GM18868 (cell line): ENCODE measurements around the gene BTBD7.

ENCODE experiments used
- ATAC-seq: cut with Tn5 transposase; IDR thresholded peaks from one replicate; pipeline ENCODE4 v1.9.1; 2021; ENCODE audit warnings: mild to moderate bottlenecking, moderate library complexity; ENCODE audit not compliant: unreplicated experiment

Gene BTBD7

DNA sequence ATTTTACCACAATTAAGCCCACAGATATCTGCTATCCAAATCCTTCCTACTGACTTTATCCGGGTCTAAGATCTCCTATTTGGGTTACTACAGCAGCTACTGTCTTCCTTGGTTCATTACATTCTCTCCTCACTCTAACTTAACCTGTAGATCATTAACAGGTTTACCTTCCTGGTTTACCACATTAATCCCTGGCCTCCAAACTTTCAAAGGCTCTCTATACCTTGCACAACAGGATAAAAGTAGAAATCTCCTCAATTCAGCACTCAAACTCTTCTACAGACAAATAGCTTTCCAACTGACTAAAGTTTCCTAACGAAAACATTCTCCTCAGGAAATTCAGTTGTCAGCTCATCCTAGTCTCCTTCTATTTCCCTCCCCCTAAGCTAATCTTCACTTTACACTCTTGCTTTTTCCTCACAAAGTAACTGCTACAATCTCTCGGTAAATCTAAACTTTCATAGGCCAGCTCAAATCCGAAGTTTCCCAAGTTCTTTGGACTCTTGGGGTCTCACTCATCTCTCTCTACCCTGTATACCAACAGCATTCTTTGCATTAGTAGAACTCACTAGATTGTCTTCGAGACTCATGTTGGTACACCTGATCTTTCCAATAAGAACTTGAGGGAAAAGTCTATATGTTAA is 2.7 kb downstream of the BTBD7 start:
- no peak for ATAC-seq

GRCh38 chr14:93328546-93328945 is 4.3 kb downstream of the BTBD7 start:
- ATAC-seq, result no peak

DNA sequence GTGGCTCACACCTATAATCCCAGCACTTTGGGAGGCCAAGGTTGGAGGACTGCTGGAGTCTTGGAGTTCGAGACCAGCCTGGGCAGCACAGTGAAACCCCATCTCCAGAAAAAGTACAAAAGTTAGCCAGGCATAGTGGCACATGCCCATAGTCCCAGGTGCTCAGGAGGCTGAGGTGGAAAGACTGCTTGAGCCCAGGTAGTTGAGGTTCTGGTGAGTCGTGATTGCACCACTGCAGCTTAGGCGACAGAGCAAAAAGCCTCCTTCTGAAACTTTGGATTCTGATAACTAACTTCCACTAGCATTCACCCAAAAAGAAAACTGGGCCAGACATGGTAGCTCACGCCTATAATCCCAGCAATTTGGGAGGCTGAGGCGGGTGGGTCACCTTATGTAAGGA is 6.6 kb downstream of the BTBD7 start:
- ATAC-seq, result no peak

DNA sequence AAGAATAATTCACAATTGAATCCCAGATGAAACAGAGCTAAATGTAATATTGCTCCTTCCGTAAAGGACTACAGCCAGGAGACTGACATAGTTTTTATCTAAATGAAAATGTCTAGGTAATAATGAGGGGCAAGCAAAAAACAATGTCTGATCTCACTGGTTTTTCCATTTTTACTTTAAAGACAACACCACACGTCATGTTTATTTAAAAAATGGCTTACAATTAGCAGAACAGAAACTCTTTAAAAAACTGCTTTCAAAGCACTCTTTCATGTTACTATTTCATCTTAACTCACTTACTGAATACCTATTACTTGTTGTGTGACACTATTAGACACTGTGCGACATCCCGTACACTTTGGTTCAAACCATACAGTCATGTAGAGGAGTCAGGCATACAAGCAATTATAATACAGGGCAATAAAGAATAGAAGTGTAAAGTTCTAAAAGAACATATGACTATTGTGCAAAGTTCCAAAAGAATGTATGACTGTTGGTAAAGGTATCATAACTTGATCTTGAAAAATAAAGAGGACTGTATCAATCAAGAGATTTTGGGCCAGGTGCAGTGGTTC is 9.1 kb downstream of the BTBD7 start:
- ATAC-seq, result no peak

GRCh38 chr14:93322929-93323599 is 9.8 kb downstream of the BTBD7 start:
- ATAC-seq, result no peak

GRCh38 chr14:93320489-93320888 is 12.3 kb downstream of the BTBD7 start:
- ATAC-seq, result no peak

DNA sequence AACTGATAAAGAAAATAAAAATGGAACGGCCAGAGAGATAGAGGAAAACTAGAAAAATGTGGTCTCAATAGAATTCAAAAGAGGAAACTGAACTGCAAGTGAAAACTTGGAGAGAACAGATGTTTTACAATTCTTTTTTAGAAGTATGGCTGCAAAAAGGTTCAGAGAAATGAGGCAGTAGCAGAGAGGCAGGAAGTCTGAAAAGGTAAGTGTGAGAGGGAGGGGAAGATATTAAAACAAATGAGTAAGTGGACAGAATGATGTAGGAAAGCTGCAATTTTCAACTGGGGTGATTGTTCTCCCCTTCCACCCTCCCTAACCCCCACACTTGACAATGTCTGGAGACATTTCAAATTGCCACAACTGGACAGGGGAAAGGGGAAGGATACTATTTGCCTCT is 12.9 kb downstream of the BTBD7 start:
- peak; percentile 54 for ATAC-seq

GRCh38 chr14:93319494-93319893 is 13.3 kb downstream of the BTBD7 start:
- ATAC-seq, result peak; percentile 38

GRCh38 chr14:93318927-93319326 is 13.9 kb downstream of the BTBD7 start:
- no peak for ATAC-seq

GRCh38 chr14:93317875-93318807 is 14.7 kb downstream of the BTBD7 start:
- ATAC-seq, result no peak

DNA sequence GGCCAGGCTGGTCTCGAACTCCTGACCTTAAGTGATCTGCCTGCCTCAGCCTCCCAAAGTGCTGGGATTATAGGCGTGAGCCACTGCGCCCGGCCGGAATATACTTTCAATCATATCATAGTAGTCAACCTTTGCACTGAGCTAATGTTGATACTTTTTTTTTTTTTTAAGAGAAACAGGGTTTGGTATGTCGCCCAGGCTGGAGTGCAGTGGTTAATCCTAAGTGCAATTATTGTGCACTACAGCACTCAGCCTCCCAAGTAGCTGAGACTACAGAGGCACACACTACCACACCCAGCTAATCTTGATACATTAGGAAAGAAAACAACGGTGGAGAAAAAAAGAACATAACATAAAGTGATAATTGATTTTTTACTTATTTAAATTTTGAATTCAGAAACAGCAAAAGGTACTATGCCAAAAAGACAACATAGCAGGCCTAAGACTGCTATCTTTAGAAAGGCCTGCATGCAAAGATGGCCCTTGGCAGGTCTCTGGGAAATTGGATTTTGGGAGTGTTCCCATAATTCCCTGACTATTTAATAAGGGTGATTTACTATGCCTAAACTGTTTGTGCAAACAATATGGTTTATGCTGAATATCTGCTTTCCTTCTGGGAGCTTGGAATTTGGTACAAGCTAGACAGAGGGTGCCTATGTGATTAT is 15.5 kb downstream of the BTBD7 start:
- no peak for ATAC-seq

DNA sequence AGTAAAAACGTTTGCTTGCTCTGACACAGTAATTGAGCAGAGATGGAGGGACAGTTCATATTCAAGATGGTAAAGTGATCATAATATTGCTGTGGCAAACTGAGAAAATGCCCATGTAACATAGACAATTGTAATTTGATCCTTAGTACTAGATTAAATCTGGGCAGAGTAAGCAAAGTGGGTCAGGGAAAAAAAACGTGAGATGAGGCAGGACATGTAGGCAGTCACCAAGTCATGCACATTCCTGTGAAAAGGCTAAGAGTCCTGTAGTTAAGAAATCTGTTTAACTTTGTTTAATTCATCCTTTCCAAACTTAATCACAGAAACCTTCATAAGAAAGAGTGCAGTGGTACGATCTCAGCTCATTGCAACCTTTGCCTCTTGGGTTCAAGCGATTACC is 16.1 kb downstream of the BTBD7 start:
- ATAC-seq, result no peak

- no peak for ATAC-seq
Measured at GRCh38 chr14:93315575-93315974, 17.3 kb downstream of the BTBD7 start.

DNA sequence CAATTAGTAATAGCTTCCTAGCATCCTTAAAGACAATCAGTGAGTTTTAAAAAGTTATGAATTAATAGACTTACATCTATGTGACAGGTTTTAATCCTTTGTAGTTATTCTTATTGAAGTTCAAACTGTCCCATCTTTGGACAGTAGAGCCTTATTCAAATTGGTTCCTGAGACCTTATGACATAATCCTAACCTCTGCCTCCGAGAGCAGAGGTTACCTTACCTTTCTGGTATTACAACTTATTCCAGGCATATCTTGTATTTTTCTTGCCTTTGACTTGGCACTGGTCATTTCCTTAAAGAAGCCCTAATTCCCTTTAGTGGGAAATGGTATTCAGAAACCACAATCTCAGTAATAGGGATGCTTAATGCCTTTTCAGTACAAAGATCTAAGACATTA is 21.8 kb downstream of the BTBD7 start:
- no peak for ATAC-seq

DNA sequence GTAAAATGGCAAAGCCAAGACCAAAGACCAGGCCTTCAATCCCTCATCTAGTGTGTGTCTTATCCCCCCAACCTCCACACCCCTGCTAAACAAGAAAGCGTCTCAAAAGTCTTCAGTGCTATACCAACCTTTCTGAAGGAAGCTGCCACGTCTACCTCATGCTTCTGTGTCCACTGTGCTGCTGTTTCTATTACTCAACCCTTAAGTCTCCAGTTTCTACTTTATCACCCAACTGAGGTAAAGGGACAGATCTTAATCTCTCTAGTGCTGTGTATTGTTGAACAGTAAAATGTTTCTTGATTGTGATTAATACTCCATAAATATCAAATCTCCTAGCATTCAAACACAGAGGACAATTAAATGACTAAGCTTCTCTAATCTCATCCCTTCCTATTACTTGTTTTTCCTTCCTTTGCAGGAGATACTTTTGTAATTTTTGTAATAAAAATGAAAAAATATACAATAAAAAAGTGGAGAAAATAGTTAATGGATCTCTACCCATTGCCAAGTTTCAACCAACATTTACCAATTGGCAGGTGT is 23.3 kb downstream of the BTBD7 start:
- no peak for ATAC-seq

GRCh38 chr14:93308686-93309345 is 24.0 kb downstream of the BTBD7 start:
- ATAC-seq, result no peak

- no peak for ATAC-seq
Measured at GRCh38 chr14:93306812-93307211, 26.0 kb downstream of the BTBD7 start.

DNA sequence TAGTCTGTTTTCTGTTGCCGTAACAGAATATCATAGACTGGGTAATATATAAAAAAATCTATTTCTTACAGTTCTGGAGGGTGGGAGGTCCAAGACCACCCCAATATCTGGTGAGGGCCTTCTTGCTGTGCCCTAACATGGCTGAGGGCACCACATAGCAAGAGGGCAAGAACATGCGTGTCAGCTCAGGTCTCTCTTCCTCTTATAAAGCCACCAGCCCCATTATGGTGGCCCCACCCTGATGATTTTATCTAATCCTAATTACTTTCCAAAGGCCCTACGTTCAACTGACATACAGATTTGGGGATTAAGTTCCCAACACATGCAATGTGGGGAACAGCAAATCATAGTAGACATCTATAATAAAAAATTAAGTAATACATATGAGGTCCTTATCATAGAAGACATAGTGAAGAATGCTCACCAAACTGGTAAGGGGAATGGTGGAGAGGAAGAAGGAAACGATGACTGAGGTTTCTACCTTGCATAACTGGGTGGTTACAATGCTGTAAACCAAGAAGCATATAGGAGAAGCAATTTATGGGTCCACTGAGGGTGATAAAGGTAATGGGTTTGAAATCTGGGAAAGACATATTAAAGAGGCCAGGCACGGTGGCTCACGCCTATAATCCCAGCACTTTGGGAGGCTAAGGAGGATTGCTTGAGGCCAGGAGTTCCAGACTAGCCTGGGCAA is 27.0 kb downstream of the BTBD7 start:
- ATAC-seq, result no peak

DNA sequence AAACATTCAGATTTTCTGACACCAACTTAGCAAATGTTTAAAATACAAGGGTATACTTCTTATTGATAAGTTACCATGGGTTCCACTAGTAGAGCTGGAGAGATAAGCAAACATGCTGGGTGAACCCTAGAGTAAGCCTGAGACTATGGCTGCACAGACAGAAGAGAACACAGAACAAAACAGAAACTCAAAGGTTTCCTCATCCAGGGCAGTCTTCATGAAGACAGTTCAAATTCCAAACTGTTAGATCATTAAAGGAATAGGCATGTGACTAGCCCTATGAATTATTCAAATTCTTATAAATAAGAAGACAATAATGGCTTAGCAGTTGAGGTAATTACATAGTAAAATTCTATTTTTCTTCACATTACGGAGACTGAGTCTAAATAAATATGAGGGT is 28.1 kb downstream of the BTBD7 start:
- ATAC-seq, result no peak
